Measurements from ENCODE around the gene EEA1. TPM values are rescaled to one million over a fixed set of nuclear protein-coding genes. Genes with fewer than 3 reads are reported as not detected.
A peak's percentile ranks its signal among the peaks of the same experiment; 100 is the strongest.

Gene EEA1
- total RNA-seq, 6 experiments from 2014 or later, result 8.9 to 20.3 (median 16.3) TPM

DNA sequence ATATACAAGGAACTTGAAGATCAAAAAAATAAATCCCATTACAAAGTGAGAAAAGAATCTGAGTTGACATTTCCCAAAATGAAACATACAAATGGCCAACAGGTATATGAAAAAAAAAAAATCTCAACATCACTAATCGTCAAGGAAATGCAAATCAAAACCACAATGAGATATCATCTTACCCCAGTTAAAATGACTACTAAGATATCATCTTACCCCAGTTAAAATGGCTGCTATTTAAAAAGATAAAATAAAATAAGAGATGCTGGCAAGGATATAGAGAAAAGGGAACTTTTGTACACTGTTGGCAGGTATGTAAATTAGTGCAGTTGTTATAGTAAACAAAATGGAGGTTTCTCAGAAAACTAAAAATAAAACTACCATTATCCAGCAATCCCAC, 181.9 kb downstream of the EEA1 start:
- no peak for DNase-seq
- Histone ChIP-seq H3K4me3 (no peak overlapping the region), H3K27me3 (no peaks in the 10 kb centered on the region), H3K36me3 (no peaks in the 10 kb centered on the region), H3K27ac (no peak overlapping the region), H3K9me3 (no peaks in the 10 kb centered on the region), H3K4me1 (no peaks in the 10 kb centered on the region)
- no peak for ATAC-seq
- intact Hi-C loops (cut with DNase I), result no loop called here
- WGBS (ENCODE audit: insufficient coverage, low coverage, low lambda C conversion rate, missing lambda C conversion rate), result 50% methylated on average over 1 of the region's 1 CpG
- TF ChIP-seq POLR2A (IDR thresholded peaks at IDR 0.05), result no peak
- TF ChIP-seq, protein P1, sequence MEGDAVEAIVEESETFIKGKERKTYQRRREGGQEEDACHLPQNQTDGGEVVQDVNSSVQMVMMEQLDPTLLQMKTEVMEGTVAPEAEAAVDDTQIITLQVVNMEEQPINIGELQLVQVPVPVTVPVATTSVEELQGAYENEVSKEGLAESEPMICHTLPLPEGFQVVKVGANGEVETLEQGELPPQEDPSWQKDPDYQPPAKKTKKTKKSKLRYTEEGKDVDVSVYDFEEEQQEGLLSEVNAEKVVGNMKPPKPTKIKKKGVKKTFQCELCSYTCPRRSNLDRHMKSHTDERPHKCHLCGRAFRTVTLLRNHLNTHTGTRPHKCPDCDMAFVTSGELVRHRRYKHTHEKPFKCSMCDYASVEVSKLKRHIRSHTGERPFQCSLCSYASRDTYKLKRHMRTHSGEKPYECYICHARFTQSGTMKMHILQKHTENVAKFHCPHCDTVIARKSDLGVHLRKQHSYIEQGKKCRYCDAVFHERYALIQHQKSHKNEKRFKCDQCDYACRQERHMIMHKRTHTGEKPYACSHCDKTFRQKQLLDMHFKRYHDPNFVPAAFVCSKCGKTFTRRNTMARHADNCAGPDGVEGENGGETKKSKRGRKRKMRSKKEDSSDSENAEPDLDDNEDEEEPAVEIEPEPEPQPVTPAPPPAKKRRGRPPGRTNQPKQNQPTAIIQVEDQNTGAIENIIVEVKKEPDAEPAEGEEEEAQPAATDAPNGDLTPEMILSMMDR (IDR thresholded peaks at IDR 0.05), result no peak

DNA sequence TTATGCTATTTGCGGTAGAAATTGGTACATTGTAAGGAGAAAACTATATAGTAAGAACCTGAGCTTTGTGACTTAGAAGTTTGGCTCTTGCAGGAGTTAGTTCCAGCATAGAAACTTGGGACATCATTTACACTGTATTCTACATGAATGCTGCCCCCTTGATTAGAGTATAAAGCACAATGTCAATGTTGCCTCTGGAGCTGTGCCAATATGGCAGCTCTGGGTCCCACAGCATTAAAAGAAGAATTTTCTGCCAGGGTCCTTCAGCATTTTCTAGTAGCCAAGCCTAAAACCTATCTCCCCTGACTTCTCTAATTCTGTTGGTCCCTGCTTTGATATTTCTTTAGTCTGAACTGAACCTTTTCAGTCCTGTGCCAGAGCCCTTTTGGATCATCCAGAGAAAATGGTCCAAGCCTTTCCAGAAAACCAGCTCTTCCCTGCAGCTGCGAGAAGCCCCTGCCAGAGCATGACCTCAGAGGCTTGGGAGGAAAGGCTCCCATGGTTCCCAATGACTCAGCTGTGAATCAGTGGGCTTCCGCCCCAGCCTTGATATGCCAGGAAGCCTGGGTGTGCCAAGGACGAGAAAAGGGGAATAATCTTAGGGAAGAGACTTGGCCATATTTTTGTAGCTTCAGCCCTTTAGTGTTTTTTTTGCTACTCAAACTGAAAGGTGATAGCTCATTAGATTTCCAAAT, 183.1 kb downstream of the EEA1 start:
- Histone ChIP-seq H3K27me3 (no peaks in the 10 kb centered on the region), H3K36me3 (no peaks in the 10 kb centered on the region), H3K27ac (no peak overlapping the region), H3K4me1 (no peaks in the 10 kb centered on the region), H3K4me3 (no peak overlapping the region), H3K9me3 (no peaks in the 10 kb centered on the region)
- 84% methylated on average over 3 of the region's 4 CpGs for WGBS (ENCODE audit: insufficient coverage, low coverage, low lambda C conversion rate, missing lambda C conversion rate)
- DNase-seq, result peak in 1 of 3 donors; percentile 52
- no peak for TF ChIP-seq POLR2A (IDR thresholded peaks at IDR 0.05)
- TF ChIP-seq, protein P1 (IDR thresholded peaks at IDR 0.05), result no peak
- peak in 3 of 4 donors; percentile 47 to 88 (median 61) for ATAC-seq
- intact Hi-C loops (cut with DNase I), result no loop called here

DNA sequence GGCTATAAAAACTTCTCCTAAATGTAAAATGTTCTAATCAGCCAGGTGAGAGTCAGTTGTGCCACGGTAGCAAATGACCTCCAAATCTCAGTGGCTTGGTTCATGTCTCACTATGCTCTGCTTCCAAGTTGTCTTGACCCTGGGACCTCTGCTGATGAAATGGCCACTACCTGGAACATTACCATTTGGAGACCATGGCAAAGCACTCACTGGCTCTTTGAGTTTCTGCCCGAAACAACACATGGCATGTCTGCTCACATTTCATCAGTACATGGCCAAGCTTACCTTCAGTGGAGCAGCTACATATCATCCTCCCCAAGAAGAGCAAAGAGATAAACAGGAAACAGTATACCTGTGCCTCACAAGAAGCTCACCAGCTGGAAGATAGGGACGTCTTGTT, 186.1 kb downstream of the EEA1 start:
- no peak for ATAC-seq
- H3K27me3 ChIP-seq, result no peaks in the 10 kb centered on the region
- TF ChIP-seq, protein P1 (IDR thresholded peaks at IDR 0.05), result no peak
- no peak for TF ChIP-seq POLR2A (IDR thresholded peaks at IDR 0.05)
- no peaks in the 10 kb centered on the region for H3K9me3 ChIP-seq
- H3K27ac ChIP-seq, result no peak overlapping the region
- intact Hi-C loops (cut with DNase I), result no loop called here
- H3K4me1 ChIP-seq, result no peaks in the 10 kb centered on the region
- DNase-seq, result no peak
- WGBS (ENCODE audit: insufficient coverage, low coverage, low lambda C conversion rate, missing lambda C conversion rate), result 80% methylated on average over 3 of the region's 3 CpGs
- H3K36me3 ChIP-seq, result no peaks in the 10 kb centered on the region
- no peak overlapping the region for H3K4me3 ChIP-seq

GRCh38 chr12:92740411-92740810, 188.7 kb downstream of the EEA1 start:
- ATAC-seq, result no peak

More at GRCh38 chr12:92740411-92740810, 188.7 kb downstream of the EEA1 start:
- no peak overlapping the region for H3K27ac ChIP-seq
- H3K36me3 ChIP-seq, result no peaks in the 10 kb centered on the region
- no peaks in the 10 kb centered on the region for H3K27me3 ChIP-seq
- no peak for DNase-seq
- no peak overlapping the region for H3K4me3 ChIP-seq
- peaks cover 0 to 3% (median 0%) of the 10 kb centered on the region in 4 donors for H3K4me1 ChIP-seq
- intact Hi-C loops (cut with DNase I), result no loop called here
- H3K9me3 ChIP-seq, result no peaks in the 10 kb centered on the region
- TF ChIP-seq POLR2A (IDR thresholded peaks at IDR 0.05), result no peak
- TF ChIP-seq, protein P1 (IDR thresholded peaks at IDR 0.05), result no peak

All from right lobe of liver (tissue), 6 donors.